Hematopoietic multipotent progenitor cell treated with erythropoietin and hydrocortisone succinate and interleukin-3 and kit ligand, for 8 days (in vitro differentiated cells): ENCODE data around the gene AHRR.
"Not testable (repeated sequence)": the region's sequence is repeated elsewhere in the genome, so short reads cannot be mapped to it uniquely, and the experiment has no call there.

Source experiments
- DNase-seq: peaks from one replicate; pipeline ENCODE4 v3.0.0-alpha.2; 2015

The AHRR gene

GRCh38 chr5:380701-381309, 59.3 kb downstream of the AHRR start:
- no peak for DNase-seq

- no peak for DNase-seq
Measured at GRCh38 chr5:383066-383465, 61.6 kb downstream of the AHRR start.

- DNase-seq = no peak
Measured at GRCh38 chr5:383621-384020, 62.1 kb downstream of the AHRR start.

GRCh38 chr5:384576-384975, 63.1 kb downstream of the AHRR start:
- DNase-seq = not testable (repeated sequence)

GRCh38 chr5:385321-385720, 63.8 kb downstream of the AHRR start:
- no peak for DNase-seq

- DNase-seq = no peak
Measured at GRCh38 chr5:386432-387341, 65.2 kb downstream of the AHRR start.

- no peak for DNase-seq
Measured at GRCh38 chr5:387491-388265, 66.2 kb downstream of the AHRR start.

- no peak for DNase-seq
Measured at GRCh38 chr5:388266-389196, 67.0 kb downstream of the AHRR start.

GRCh38 chr5:389197-389821, 67.8 kb downstream of the AHRR start:
- DNase-seq = no peak

GRCh38 chr5:389891-390622, 68.5 kb downstream of the AHRR start:
- DNase-seq = no peak

GRCh38 chr5:390623-391491, 69.3 kb downstream of the AHRR start:
- DNase-seq = no peak

GRCh38 chr5:392431-392988, 71.0 kb downstream of the AHRR start:
- DNase-seq = peak; percentile 46

- no peak for DNase-seq
Measured at GRCh38 chr5:393846-394275, 72.3 kb downstream of the AHRR start.

GRCh38 chr5:394671-395155, 73.2 kb downstream of the AHRR start:
- no peak for DNase-seq

- no peak for DNase-seq
Measured at GRCh38 chr5:395156-395920, 73.8 kb downstream of the AHRR start.

GRCh38 chr5:395921-396530, 74.5 kb downstream of the AHRR start:
- no peak for DNase-seq

GRCh38 chr5:396531-396961, 75.0 kb downstream of the AHRR start:
- DNase-seq = no peak

- not testable (repeated sequence) for DNase-seq
Measured at GRCh38 chr5:398141-398474, 76.6 kb downstream of the AHRR start.
